Mesenchymal stem cell (in vitro differentiated cells and primary cell): ENCODE data around the gene SSX2IP.
"Not testable (repeated sequence)": the region's sequence is repeated elsewhere in the genome, so short reads cannot be mapped to it uniquely, and the experiment has no call there.

Experiments
- DNase-seq: peaks from one replicate; pipeline ENCODE4 v3.0.0-alpha.2; 2013
- H2AFZ ChIP-seq: one replicate; pipeline ENCODE4 v1.6.1; 2013; ENCODE audit warnings: low read depth, mild to moderate bottlenecking, control low read depth, inconsistent platforms, low read length, moderate library complexity
- H2AK5ac ChIP-seq: 2 replicates; pipeline ENCODE4 v1.6.1; 2013; ENCODE audit warnings: low read length, moderate library complexity, mild to moderate bottlenecking, inconsistent platforms; ENCODE audit not compliant: severe bottlenecking
- H2BK120ac ChIP-seq: one replicate; pipeline ENCODE4 v1.6.1; 2013; ENCODE audit warnings: low read depth, mild to moderate bottlenecking, inconsistent platforms, low read length, moderate library complexity
- H2BK12ac ChIP-seq, 2 experiments: one replicate each; pipeline ENCODE4 v1.6.1; 2013; ENCODE audit warnings: inconsistent platforms in 2 of 2, low read length in 2 of 2, mild to moderate bottlenecking in 2 of 2, moderate library complexity in 2 of 2, control low read depth in 1 of 2
- H2BK15ac ChIP-seq: one replicate; pipeline ENCODE4 v1.6.1; 2013; ENCODE audit warnings: mild to moderate bottlenecking, low read depth, inconsistent platforms; ENCODE audit not compliant: poor library complexity, severe bottlenecking
- H2BK5ac ChIP-seq: 2 replicates; pipeline ENCODE4 v1.6.1; 2013; ENCODE audit warnings: low read depth, mild to moderate bottlenecking, low read length, control low read depth, inconsistent platforms; ENCODE audit not compliant: poor library complexity, severe bottlenecking
- H3K14ac ChIP-seq, 2 experiments: one replicate each; pipeline ENCODE4 v1.6.1; 2013; ENCODE audit warnings: inconsistent platforms in 2 of 2, low read length in 2 of 2, control low read depth in 1 of 2, mild to moderate bottlenecking in 1 of 2, moderate library complexity in 1 of 2
- H3K18ac ChIP-seq, 2 experiments: one replicate each; pipeline ENCODE4 v1.6.1; 2013; ENCODE audit warnings: inconsistent platforms in 2 of 2, low read length in 2 of 2, control low read depth in 1 of 2, low read depth in 1 of 2, mild to moderate bottlenecking in 1 of 2
- H3K23ac ChIP-seq, 2 experiments: one replicate each; pipeline ENCODE4 v1.6.1; 2013; ENCODE audit warnings: inconsistent platforms in 2 of 2, low read length in 2 of 2, mild to moderate bottlenecking in 2 of 2, moderate library complexity in 2 of 2, control low read depth in 1 of 2
- H3K27ac ChIP-seq: 2 replicates; pipeline ENCODE4 v1.5.1; 2013; ENCODE audit warnings: mild to moderate bottlenecking, moderate library complexity, low read length, control low read depth, inconsistent platforms; ENCODE audit not compliant: poor library complexity, severe bottlenecking
- H3K27me3 ChIP-seq, 2 experiments: 2 replicates each; pipeline versions ENCODE4 v1.6.1 to v1.7.0; 2013; ENCODE audit warnings: low read length in 2 of 2, mild to moderate bottlenecking in 2 of 2, moderate library complexity in 2 of 2, control low read depth in 1 of 2, inconsistent platforms in 1 of 2; ENCODE audit not compliant: control insufficient read depth in 1 of 2, insufficient read depth in 1 of 2
- H3K36me3 ChIP-seq, 2 experiments: 2 replicates each; pipeline versions ENCODE4 v1.6.1 to v1.7.0; 2013; ENCODE audit warnings: low read length in 2 of 2, control low read depth in 1 of 2, inconsistent platforms in 1 of 2, low read depth in 1 of 2, mild to moderate bottlenecking in 1 of 2; ENCODE audit not compliant: insufficient read depth in 2 of 2, control insufficient read depth in 1 of 2
- H3K4ac ChIP-seq, 2 experiments: one replicate each; pipeline ENCODE4 v1.6.1; 2013; ENCODE audit warnings: inconsistent platforms in 2 of 2, low read length in 2 of 2, mild to moderate bottlenecking in 2 of 2, moderate library complexity in 2 of 2, control low read depth in 1 of 2, low read depth in 1 of 2
- H3K4me1 ChIP-seq: 2 replicates; pipeline ENCODE4 v1.6.1; 2013; ENCODE audit warnings: low read depth, low read length, control low read depth; ENCODE audit not compliant: control insufficient read depth, insufficient read depth
- H3K4me2 ChIP-seq: 2 replicates; pipeline ENCODE4 v1.6.1; 2013; ENCODE audit warnings: low read length, mild to moderate bottlenecking, inconsistent platforms; ENCODE audit not compliant: poor library complexity, severe bottlenecking
- H3K4me3 ChIP-seq, 2 experiments: 2 replicates each; pipeline versions ENCODE4 v1.5.1 to v1.7.0; 2013; ENCODE audit warnings: low read length in 2 of 2, mild to moderate bottlenecking in 2 of 2, control low read depth in 1 of 2, low read depth in 1 of 2; ENCODE audit not compliant: insufficient read depth in 1 of 2
- H3K79me1 ChIP-seq: replicated peaks from 2 replicates; pipeline ENCODE4 v1.6.1; 2013; ENCODE audit warnings: mild to moderate bottlenecking, control low read depth, low read length, inconsistent platforms; ENCODE audit not compliant: poor library complexity, severe bottlenecking
- H3K9ac ChIP-seq: 2 replicates; pipeline ENCODE4 v1.7.0; 2013; ENCODE audit warnings: mild to moderate bottlenecking, low read length, moderate library complexity
- H3K9me3 ChIP-seq: 2 replicates; pipeline ENCODE4 v1.7.0; 2013; ENCODE audit warnings: mild to moderate bottlenecking, low read length; ENCODE audit not compliant: control insufficient read depth
- H4K8ac ChIP-seq: one replicate; pipeline ENCODE4 v1.6.1; 2013; ENCODE audit warnings: inconsistent platforms, mild to moderate bottlenecking, low read length, moderate library complexity
- H4K91ac ChIP-seq: one replicate; pipeline ENCODE4 v1.6.1; 2013; ENCODE audit warnings: mild to moderate bottlenecking, low read length, inconsistent platforms
- WGBS: methylation state at CpG from one replicate; pipeline ENCODE4 v1.1.7; 2013; ENCODE audit warnings: mixed read lengths; 5-methylcytosine and 5-hydroxymethylcytosine counted together

Gene SSX2IP

DNA sequence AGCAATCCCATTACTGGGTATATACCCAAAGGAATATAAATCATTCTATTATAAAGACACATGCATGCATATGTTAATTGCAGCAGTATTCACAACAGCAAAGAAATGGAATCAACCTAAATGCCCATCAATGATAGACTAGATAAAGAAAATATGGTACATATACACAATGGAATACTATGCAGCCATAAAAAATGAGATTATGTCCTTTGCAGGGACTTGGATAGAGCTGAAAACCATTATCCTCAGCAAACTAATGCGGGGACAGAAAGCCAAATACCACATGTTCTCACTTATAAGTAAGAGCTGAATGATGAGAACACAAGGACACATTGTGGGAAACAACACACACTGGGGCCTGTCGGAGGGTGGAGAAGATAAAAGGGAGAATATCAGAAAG lies 95.3 kb downstream of the SSX2IP start:
- H3K4ac ChIP-seq, H3K79me1 ChIP-seq, H3K36me3 ChIP-seq, H3K4me2 ChIP-seq, H4K91ac ChIP-seq, H3K4me3 ChIP-seq, H3K18ac ChIP-seq, DNase-seq, H3K27me3 ChIP-seq, H3K27ac ChIP-seq, H2BK12ac ChIP-seq, H2BK120ac ChIP-seq, H2BK15ac ChIP-seq, H2AK5ac ChIP-seq, H3K9me3 ChIP-seq, H3K4me1 ChIP-seq, H3K9ac ChIP-seq, H3K14ac ChIP-seq, H2BK5ac ChIP-seq, H4K8ac ChIP-seq, H3K23ac ChIP-seq, H2AFZ ChIP-seq: not testable (repeated sequence)
- WGBS: 90% methylated on average over 1 of the region's 2 CpGs
